HepG2 (cell line): ENCODE results near the gene HDAC10. TPM values are rescaled to one million over a fixed set of nuclear protein-coding genes. Genes with fewer than 3 reads are reported as not detected.

Source experiments
- ARNT ChIP-seq: fragments of 450-650 bp; IDR thresholded peaks from 2 replicates; pipeline ENCODE4 v1.6.1; 2017
- CBFB ChIP-seq: sonication (generic); formaldehyde crosslinking; IDR thresholded peaks from 2 replicates; pipeline ENCODE4 v1.4.0; 2020; ENCODE audit warnings: missing genetic modification reagents
- MED13 ChIP-seq: sonication (generic); formaldehyde crosslinking; IDR thresholded peaks from 2 replicates; pipeline ENCODE4 v1.5.0; 2020; ENCODE audit warnings: missing genetic modification reagents
- MTA1 ChIP-seq: sonication (generic); formaldehyde crosslinking; IDR thresholded peaks from 2 replicates; pipeline ENCODE4 v1.4.0; 2020; ENCODE audit warnings: missing genetic modification reagents, mild to moderate bottlenecking, borderline replicate concordance
- MTF1 ChIP-seq: sonication (generic); formaldehyde crosslinking; IDR thresholded peaks from 2 replicates; pipeline ENCODE4 v1.5.0; 2020; ENCODE audit warnings: missing genetic modification reagents
- NFATC3 ChIP-seq: sonication (generic); formaldehyde crosslinking; IDR thresholded peaks from 2 replicates; pipeline ENCODE4 v1.5.1; 2020; ENCODE audit warnings: mild to moderate bottlenecking, missing genetic modification reagents
- POLR2AphosphoS2 ChIP-seq: IDR thresholded peaks from 2 replicates; pipeline ENCODE4 v1.6.1; 2011; ENCODE audit warnings: low read depth, low read length, improper control_type of control experiment
- REPIN1 ChIP-seq: sonication (generic); formaldehyde crosslinking; IDR thresholded peaks from 2 replicates; pipeline ENCODE4 v1.8.0; 2022; ENCODE audit warnings: missing genetic modification reagents, low read depth, mild to moderate bottlenecking, borderline replicate concordance
- SMYD3 ChIP-seq: sonication (generic); formaldehyde crosslinking; IDR thresholded peaks from 2 replicates; pipeline ENCODE4 v1.8.1; 2023; ENCODE audit warnings: mild to moderate bottlenecking, missing genetic modification reagents
- XBP1 ChIP-seq: sonication (generic); formaldehyde crosslinking; IDR thresholded peaks from 2 replicates; pipeline ENCODE4 v1.5.0; 2020; ENCODE audit warnings: missing genetic modification reagents
- ZBTB42 ChIP-seq: sonication (generic); formaldehyde crosslinking; IDR thresholded peaks from 2 replicates; pipeline ENCODE4 v1.5.0; 2020; ENCODE audit warnings: mild to moderate bottlenecking, missing genetic modification reagents
- ZFYVE20 ChIP-seq: sonication (generic); formaldehyde crosslinking; IDR thresholded peaks from 2 replicates; pipeline ENCODE4 v1.8.0; 2023; ENCODE audit warnings: low read depth, mild to moderate bottlenecking, moderate library complexity, missing genetic modification reagents, borderline replicate concordance
- ZKSCAN5 ChIP-seq: sonication (generic); formaldehyde crosslinking; IDR thresholded peaks from 2 replicates; pipeline ENCODE4 v1.5.1; 2020; ENCODE audit warnings: mild to moderate bottlenecking, missing genetic modification reagents
- ZNF18 ChIP-seq: sonication (generic); formaldehyde crosslinking; IDR thresholded peaks from 2 replicates; pipeline ENCODE4 v1.8.0; 2022; ENCODE audit warnings: mild to moderate bottlenecking, missing genetic modification reagents; ENCODE audit not compliant: insufficient replicate concordance
- ZNF317 ChIP-seq: sonication (generic); formaldehyde crosslinking; IDR thresholded peaks from 2 replicates; pipeline ENCODE4 v1.5.0; 2020; ENCODE audit warnings: mild to moderate bottlenecking, missing genetic modification reagents
- ZNF468 ChIP-seq: sonication (generic); formaldehyde crosslinking; IDR thresholded peaks from 2 replicates; pipeline ENCODE4 v1.8.0; 2022; ENCODE audit warnings: mild to moderate bottlenecking, moderate library complexity, missing genetic modification reagents
- ZNF660 ChIP-seq: sonication (generic); formaldehyde crosslinking; IDR thresholded peaks from 2 replicates; pipeline ENCODE4 v1.5.1; 2020; ENCODE audit warnings: mild to moderate bottlenecking, low read depth, missing genetic modification reagents, borderline replicate concordance
- ZNF780A ChIP-seq: sonication (generic); formaldehyde crosslinking; IDR thresholded peaks from 2 replicates; pipeline ENCODE4 v1.8.0; 2022; ENCODE audit warnings: mild to moderate bottlenecking, missing genetic modification reagents, moderate library complexity
- polyA plus RNA-seq, 8 experiments: library from polyadenylated mRNA; depleted of rRNA in 3 of 8; stranded (reverse) in 7 of 8; unstranded in 1 of 8; fragments of >200 nt; fragmentation: Illumina TruSeq in 4 of 8; extraction: Trizol in 4 of 8; gene quantifications; 2 replicates each; pipeline versions ENCODE4 v1.2.1 to v1.2.3, GENCODE V29; 2011 to 2016; ENCODE audit warnings: low read depth in 4 of 8, missing spikeins in 1 of 8, mixed read lengths in 1 of 8; ENCODE audit not compliant: insufficient read depth in 1 of 8
- total RNA-seq, 5 experiments: library from RNA; depleted of rRNA; stranded (reverse); fragments of >200 nt; fragmentation: Illumina TruSeq; extraction: Trizol; gene quantifications; 2 replicates each; pipeline ENCODE4 v1.2.3, GENCODE V29; 2016; ENCODE audit warnings: low read depth in 1 of 5
- TF ChIP-seq, protein P1 (sequence below): sonication (generic); formaldehyde crosslinking; IDR thresholded peaks from 2 replicates; pipeline ENCODE4 v1.5.0; 2020; ENCODE audit warnings: missing genetic modification reagents, mild to moderate bottlenecking, borderline replicate concordance
- TF ChIP-seq, protein P2 (sequence below): sonication (generic); formaldehyde crosslinking; IDR thresholded peaks from 2 replicates; pipeline ENCODE4 v1.4.0; 2020; ENCODE audit warnings: missing genetic modification reagents

HDAC10 gene
- total and polyA plus RNA-seq, 2 of the 13 experiments (the other 11 are each of a cell fraction or from before 2014, with no cell fraction given) = 13.9 to 14.9 TPM

DNA sequence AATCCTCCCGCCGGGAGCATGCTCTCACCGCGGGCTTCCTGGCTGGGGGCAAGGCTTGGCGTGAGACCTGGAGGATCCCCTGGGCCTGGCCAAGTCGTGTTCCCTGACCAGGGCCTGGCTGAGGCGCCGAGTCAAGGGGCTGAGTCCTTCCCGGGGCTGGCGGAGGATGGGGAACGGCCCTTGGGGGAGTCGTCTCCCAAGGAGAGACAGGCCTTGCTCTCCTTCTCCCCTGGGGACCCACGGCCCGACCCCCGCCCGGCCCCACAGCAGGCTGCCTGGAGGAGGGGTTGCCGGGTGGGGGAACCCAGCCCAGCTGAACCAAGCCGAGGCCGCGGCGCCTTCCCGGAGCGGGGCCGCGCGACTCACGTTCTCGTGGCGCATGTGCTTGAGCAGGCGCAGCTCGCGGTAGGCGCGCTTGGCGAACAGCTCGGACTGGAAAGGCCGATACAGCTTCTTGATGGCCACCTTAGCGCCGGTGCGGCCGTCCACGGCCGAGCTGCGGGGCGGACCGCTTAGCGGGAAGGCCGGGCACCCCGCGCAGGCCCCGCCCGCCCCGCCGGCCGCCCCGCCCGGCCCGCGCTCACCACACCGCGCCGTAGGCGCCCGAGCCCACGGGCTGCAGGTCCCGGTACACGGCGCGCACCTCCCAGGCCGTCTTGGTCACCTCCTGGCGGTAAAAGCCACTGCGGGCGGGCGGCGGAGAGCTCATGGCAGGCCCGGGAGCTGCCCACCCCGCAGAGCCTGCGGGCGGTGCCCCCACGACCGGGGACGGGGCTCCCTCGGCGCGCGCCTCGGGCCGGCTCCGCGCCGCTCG is 9.9 kb upstream of the HDAC10 start (continued):
- TF ChIP-seq, protein P1, sequence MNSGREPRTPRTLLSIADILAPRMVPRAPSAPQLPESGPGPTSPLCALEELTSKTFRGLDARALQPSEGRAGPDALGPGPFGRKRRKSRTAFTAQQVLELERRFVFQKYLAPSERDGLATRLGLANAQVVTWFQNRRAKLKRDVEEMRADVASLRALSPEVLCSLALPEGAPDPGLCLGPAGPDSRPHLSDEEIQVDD (CRISPR knock-in tag) = no peak
- TF ChIP-seq SMYD3 (CRISPR knock-in tag) (no peak), ZNF780A (no peak), ZNF18 (CRISPR knock-in tag) (no peak), CBFB (no peak), MED13 (CRISPR knock-in tag) (no peak), ZFYVE20 (no peak), REPIN1 (CRISPR knock-in tag) (no peak), ZNF468 (no peak), POLR2AphosphoS2 (no peak), MTA1 (no peak), ZNF660 (CRISPR knock-in tag) (no peak), NFATC3 (CRISPR knock-in tag) (0 out of 2 replicates have a peak, but pooled peaks have one; percentile 23), MTF1 (CRISPR knock-in tag) (no peak), ZNF317 (CRISPR knock-in tag) (no peak), ARNT (no peak), ZBTB42 (CRISPR knock-in tag) (no peak), ZKSCAN5 (CRISPR knock-in tag) (no peak), XBP1 (CRISPR knock-in tag) (no peak)
- TF ChIP-seq, protein P2, sequence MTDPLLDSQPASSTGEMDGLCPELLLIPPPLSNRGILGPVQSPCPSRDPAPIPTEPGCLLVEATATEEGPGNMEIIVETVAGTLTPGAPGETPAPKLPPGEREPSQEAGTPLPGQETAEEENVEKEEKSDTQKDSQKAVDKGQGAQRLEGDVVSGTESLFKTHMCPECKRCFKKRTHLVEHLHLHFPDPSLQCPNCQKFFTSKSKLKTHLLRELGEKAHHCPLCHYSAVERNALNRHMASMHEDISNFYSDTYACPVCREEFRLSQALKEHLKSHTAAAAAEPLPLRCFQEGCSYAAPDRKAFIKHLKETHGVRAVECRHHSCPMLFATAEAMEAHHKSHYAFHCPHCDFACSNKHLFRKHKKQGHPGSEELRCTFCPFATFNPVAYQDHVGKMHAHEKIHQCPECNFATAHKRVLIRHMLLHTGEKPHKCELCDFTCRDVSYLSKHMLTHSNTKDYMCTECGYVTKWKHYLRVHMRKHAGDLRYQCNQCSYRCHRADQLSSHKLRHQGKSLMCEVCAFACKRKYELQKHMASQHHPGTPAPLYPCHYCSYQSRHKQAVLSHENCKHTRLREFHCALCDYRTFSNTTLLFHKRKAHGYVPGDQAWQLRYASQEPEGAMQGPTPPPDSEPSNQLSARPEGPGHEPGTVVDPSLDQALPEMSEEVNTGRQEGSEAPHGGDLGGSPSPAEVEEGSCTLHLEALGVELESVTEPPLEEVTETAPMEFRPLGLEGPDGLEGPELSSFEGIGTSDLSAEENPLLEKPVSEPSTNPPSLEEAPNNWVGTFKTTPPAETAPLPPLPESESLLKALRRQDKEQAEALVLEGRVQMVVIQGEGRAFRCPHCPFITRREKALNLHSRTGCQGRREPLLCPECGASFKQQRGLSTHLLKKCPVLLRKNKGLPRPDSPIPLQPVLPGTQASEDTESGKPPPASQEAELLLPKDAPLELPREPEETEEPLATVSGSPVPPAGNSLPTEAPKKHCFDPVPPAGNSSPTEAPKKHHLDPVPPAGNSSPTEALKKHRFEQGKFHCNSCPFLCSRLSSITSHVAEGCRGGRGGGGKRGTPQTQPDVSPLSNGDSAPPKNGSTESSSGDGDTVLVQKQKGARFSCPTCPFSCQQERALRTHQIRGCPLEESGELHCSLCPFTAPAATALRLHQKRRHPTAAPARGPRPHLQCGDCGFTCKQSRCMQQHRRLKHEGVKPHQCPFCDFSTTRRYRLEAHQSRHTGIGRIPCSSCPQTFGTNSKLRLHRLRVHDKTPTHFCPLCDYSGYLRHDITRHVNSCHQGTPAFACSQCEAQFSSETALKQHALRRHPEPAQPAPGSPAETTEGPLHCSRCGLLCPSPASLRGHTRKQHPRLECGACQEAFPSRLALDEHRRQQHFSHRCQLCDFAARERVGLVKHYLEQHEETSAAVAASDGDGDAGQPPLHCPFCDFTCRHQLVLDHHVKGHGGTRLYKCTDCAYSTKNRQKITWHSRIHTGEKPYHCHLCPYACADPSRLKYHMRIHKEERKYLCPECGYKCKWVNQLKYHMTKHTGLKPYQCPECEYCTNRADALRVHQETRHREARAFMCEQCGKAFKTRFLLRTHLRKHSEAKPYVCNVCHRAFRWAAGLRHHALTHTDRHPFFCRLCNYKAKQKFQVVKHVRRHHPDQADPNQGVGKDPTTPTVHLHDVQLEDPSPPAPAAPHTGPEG (CRISPR knock-in tag) = no peak
